HG02763 (cell line): ENCODE results near the gene KIF1B.
"Not testable (repeated sequence)": the region's sequence is repeated elsewhere in the genome, so short reads cannot be mapped to it uniquely, and the experiment has no call there.

Experiments used
- ATAC-seq: cut with Tn5 transposase; IDR thresholded peaks from one replicate; pipeline ENCODE4 v1.9.1; 2021; ENCODE audit warnings: mild to moderate bottlenecking, moderate library complexity; ENCODE audit not compliant: unreplicated experiment

KIF1B gene

DNA sequence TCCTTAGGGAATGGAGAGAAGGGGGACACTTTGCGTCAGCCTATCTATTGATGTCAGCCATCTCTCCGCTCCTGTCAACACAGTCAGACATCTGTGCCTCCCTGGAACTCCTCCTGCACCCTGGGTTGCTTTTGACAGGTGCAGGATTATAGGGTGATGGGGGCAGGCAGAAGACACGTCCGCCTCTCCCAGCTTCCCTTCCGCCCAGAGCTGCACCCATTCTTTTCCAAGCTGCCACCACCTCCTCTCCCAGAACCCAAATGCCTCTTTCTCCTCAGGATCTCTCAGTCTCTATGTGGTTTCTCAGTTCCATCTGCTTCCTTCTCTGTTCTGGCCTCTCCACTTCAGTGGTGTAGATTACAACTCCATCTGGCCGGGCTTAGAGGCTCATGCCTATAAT is 17.1 kb upstream of the KIF1B start:
- no peak for ATAC-seq

DNA sequence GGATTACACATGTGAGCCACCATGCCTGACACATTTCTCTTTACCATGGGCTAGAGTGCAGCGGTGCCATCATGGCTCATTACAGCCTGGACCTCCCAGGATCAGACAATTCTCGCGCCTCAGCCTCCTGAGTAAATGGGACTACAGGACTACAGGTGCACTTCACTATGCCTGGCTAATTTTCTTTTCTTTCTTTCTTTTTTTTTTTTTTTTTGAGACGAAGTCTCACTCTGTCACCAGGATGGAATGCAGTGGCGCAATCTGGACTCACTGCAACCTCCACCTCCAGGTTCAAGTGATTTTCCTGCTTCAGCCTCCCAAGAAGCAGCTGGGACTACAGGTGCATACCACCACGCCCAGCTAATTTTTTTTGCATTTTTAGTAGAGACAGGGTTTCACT is 14.8 kb upstream of the KIF1B start:
- ATAC-seq, result no peak

DNA sequence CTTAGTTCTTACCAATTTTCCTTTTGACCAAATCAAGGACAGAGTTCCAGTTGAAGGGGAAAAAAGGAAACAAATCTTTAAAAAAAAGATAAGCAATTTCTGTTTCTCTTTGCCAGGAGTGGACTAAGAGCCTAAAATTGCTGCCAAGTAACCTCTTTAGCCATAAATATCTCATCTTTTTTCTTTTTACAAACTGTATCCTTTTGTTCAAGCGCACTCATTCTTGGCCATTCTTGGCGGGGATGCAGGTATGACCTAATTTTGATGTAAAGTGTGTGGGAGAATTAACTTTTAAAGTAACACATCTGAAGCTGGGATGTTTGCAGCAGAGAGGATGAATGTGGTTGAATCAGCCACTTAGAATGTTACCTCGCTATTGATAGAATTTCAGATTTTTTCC is 13.4 kb upstream of the KIF1B start:
- no peak for ATAC-seq

DNA sequence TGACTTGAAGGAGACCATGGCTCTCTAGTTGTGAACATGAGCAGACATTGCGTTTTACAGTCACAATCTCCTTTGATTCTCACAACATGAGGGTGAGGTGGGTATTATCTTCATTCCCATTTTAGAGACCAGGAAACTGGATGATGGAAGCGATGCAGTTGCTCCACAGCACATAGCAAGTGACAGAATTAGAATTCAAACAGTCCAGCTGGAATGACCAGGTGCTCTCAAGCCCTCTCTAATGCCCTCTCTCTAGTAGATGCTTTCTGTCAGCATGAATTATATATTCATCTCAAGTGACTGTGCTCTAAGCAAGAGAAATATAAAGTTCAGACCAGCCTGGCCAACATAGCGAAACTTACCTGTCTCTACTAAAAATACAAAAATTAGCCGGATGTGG is 9.8 kb upstream of the KIF1B start:
- ATAC-seq, result no peak

DNA sequence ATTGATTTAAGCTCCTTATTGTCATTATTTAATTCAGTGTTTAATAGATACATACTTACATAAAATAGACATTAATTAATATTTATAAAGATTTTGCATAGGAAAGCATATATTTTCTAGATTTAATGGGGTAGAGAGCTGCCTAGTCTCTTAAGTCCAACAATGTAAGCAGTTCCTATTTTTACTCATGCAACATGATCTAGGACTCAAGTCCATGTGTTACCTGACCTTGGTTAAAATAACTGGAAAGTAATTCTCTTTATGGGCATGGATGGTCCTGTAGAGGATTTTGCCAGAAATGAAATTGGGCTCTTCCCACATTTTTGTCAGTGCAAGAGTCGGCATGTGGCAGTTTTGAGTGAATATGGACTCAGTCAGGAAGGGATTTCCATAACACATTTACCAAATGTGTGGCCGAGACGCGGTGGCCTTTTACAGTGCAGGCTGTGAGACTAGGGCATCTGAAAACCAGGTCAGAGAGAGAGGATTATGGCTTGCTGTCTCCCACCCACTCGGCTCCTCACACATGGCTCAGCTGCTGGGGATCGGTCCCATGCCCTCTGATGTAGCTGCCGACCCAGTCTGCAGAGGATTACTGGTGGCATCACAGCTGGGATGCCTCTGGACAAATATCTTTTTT is 6.2 kb upstream of the KIF1B start:
- ATAC-seq, result no peak

DNA sequence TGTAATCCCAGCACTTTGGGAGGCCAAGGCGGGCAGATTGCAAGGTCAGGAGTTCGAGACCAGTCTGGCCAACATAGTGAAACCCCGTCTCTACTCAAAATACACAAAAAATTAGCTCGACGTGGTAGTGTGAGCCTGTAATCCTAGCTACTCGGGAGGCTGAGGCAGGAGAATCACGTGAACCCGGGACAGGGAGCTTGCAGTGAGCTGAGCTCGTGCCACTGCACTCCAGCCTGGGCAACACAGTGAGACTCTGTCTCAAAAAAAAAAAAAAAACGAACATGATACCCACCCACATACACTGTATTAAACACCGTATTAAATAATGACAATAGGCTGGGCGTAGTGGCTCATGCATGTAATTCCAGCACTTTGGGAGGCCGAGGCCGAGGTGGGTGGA is 5.2 kb upstream of the KIF1B start:
- not testable (repeated sequence) for ATAC-seq

DNA sequence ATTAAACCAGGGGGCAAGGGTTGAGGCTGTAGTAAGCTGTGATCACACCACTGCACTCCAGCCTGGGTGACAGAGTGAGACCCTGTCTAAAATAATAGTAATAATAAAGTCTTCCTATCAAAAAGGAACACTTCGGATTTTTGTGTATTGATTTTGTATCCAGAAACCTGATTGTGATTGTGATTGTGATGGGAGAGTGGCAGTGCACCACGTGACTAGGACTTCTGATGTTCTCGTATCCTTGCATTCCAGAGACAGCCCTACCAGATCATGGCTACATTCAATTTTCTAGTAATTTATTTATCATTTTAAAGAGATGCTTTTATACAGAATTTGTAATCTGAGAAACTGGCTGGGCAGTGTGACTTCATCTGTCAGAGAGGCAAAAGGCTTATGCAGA is 2.6 kb upstream of the KIF1B start:
- no peak for ATAC-seq

DNA sequence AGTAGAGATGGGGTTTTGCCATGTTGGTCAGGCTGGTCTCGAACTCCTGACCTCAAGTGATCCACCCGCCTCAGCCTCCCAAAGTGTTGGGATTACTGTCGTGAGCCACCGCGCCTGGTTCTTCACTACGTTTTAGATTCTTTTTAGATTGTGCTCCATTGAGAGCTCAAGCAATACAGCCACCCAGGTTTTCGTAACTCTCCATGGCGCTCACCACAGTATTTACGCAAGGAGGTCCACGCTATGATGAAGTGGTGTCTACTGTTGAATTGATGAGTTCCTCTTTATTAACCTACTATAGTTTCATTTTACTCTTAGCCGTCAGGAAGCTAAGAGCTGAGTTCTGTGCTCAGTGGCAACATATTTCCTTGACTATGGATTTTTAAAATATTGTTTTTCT is 1.8 kb upstream of the KIF1B start:
- ATAC-seq, result no peak

DNA sequence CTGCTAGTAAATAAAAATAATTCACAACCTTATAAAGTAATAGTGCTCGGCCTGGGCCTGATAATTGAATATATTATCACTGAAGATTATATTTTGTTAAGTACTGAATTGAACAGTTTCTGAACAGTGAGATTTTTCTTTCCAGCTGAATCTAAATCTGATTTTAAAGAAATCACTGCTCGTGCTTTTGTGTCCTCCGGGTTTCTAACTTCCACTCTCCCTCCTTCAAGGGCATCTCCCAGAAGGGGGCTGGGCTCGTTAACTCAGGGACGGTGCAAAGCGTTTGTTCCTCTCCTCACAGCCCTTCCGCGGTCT is 823 bp upstream of the KIF1B start:
- ATAC-seq, result no peak

DNA sequence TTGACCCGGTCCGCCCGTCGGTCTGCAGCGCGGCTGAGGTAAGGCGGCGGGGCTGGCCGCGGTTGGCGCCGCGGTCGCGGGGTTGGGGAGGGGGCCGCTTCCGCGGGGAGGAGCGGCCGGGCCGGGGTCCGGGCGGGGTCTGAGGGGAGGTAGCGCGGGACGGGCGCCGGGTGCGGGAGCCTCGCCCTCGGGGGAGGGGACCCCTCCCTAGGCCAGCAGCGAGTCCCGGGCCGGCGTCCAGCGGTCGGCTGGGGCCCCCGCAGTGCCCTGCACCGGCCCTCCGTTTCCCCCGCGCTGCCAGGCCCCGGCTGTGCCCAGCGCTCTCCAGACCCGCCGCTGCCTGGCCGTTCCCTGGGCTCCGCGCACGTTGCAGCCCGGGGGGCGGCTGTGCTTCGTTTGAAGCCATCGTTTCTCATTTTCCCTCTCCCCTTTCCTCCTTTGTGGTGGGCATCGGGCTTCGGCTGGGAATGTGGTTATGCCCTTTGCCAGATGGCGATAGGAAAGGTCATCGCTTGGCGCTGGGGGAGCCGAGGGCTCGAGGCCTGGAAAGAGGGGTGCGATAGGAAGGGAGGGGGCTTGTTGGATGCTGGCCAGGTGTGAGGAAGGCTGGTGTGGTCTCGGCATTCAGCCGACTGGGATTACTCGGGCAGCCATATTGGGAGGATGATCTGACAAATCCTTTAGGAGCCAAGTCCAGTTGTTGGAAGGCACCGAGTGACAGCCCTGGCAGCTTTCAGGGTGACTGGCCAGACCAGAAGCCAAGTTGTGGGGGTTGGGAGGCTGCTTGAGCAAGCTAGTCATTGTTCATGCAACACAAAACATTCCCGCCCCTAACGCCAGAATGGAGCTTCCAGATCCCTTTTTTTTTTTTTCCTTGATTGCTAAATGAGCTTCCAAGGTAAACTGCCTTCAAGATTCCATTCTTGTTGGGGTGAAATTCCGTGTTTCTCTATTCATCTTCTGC is 753 bp downstream of the KIF1B start:
- peak; percentile 10 for ATAC-seq

DNA sequence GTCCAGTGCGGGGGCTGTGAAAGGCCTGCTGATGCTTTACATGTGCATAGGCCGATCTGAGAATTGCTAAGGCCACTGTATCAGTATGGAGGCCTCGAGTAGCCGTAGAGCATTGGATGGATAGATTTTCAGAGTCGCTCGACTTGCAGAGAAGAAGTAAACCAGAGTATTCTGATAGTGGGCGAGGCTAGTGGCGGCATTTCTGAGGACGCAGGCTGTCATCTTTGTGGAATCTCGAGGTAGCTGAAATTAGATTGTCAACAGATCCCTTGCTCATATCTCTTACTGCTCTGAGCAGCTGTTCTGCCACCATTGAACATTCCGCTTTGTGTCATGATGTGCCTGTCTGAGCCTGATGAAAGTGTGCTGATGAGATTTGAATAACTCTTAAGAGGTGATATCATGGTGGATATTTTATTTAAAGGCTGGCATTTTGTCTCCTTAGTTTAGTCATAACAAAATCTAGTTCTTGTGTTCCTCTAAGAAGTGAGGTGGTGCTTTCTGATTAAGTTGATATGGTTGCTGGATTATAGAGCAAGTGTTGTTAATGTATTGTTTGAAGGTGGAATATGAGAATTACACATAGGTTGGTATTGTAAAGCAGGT is 1.5 kb downstream of the KIF1B start:
- no peak for ATAC-seq

DNA sequence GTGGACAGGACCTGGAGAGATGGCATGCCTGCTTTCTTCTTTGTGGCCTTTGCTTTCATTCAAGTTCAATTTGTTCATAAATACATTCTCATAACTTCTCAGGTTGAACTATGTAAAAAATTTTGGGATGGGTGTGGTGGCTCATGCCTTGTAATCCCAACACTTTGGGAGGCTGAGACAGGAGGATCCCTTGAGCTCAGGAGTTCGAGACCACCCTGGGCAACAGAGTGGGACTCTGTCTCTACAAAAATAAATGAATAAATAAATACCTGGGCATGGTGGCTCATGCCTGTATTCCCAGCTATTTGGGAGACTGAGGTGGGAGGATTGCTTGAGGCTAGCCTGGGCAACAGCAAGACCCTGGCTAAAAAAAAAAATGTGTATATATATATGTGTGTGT is 2.1 kb downstream of the KIF1B start:
- no peak for ATAC-seq

DNA sequence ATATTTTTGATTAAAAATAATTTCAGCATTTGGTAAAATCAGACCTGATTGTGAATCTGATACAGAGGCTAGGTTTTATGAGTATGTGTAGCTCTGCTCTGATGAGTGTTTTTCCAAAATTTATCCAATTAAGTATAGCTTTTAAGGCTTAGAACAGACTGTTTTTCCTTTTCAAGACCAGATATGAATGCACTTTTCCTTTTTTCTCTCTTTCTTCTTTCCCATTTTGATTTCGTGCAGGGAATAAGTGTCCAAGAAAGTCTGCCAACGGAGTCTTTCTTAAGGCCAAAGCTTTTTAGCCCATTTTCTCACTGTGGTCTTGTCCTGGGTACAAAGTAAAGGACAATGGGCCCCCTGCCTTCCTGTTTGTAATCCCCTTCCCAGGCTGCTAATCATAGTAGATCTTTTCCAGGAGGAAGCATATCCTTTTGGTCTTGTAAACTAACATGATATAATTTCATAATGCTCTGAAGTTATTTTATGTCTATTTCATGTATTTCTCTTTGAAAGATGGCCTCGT is 2.9 kb downstream of the KIF1B start:
- no peak for ATAC-seq

DNA sequence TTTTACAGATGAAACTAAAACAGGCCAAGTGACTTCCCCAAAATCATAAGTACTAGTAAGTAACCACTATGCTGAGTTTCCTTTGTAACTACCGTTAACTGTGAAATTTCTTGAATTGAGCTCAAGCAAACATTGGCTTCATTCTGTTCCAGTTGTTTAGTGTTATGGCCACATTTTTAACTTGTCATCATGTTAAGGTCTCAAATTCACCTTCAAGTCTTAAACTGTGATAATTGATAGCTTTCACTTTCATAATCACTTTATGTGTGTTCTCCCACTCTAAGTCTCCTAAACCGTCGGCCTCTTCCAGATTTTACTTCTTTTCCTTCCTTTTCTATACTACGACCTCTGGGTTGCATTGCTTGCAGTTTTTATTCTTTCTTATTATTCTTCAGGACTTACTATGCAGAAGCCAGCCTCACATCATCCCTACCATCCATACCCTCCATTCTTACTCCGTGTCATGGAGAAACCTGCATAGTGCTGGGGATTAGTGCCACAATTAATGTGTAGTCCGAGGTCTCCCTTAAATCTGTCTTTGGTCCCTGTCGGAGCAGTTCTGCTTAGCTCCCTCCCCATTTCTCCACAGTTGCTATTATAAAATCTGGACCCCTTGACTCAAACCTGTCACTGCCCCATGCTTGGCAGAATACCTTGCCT is 5.8 kb downstream of the KIF1B start:
- ATAC-seq, result no peak

DNA sequence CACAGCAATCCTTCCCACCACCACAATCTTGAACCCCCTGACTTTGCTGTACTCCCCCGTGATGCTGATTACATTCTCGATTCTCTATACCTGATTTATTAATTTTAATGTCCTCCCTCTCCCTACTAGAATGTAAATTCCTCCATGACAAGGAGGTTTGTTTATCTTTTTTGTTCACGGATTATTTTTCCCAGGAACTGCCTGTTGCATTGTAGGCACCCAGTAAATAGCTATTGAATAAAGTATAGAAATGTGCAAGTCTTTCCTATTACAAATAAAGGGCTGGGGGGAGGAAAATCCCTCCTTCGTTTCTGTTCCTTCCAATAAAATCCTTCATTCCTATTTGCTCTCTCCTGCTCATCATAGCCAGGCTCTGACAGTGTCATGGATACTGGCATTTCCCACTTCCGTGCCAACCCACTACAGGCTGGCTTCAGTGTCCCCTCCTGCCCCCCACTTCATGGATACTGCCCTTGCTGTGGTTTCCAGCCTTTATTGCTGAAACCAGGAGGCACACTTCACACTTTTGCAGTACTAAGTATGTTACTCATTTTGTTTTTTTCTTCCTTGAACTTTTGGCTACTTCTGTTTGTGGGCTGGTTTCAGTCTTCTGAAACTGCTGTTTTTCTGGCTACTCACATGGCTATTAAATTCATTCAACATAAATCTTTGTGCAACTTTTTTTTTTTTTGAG is 7.5 kb downstream of the KIF1B start:
- ATAC-seq, result no peak

DNA sequence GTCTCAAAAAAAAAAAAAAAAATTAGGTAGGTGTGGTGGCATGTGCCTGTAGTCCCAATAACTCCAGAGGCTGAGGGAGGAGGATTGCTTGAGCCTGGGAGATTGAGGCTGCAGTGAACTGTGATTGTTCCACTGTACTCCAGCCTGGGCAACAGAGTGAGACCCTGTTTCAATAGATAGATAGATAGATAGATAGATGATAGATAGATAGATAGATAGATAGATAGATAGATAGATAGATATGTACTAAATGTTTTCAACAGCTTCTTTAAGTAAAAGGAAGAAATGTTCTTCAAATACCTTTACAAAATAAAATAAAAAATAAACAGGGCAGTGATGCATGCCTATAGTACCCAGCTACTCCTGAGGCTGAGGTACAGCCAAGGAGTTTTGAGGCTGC is 9.8 kb downstream of the KIF1B start:
- no peak for ATAC-seq

DNA sequence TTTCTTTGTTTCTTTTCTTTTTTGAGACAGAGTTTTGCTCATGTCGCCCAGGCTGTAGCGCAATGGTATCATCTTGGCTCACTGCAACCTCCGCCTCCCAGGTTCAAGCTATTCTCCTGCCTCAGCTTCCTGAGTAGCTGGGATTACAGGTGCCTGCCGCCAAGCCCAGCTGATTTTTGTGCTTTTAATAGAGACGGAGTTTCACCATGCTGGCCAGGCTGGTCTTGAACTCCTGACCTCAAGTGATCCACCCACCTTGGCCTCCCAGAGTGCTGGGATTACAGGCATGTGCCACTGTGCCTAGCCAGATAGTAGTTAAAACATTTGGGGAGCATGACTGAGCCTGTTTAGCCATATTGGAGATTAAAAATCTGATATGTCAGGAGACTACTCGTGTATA is 10.3 kb downstream of the KIF1B start:
- ATAC-seq, result not testable (repeated sequence)

DNA sequence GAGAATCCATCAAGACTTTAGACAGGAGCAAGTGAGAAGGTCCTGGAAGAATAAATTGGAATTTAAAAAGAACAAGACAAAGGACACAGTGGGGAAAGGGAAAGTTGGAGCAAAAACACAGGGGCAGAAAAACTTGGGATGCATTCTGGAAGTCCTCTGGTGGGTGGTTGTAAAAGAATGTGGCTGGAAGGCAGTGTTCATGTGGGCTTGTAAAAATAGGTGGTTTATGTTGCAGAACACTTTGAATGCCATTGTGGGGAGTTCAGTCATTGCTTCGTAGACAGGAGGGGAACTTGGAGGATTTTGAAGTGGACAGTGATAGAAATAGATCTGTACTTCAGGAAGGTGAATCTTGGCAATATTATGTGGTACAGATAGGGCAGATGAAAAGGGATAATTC is 15.2 kb downstream of the KIF1B start:
- ATAC-seq, result no peak

DNA sequence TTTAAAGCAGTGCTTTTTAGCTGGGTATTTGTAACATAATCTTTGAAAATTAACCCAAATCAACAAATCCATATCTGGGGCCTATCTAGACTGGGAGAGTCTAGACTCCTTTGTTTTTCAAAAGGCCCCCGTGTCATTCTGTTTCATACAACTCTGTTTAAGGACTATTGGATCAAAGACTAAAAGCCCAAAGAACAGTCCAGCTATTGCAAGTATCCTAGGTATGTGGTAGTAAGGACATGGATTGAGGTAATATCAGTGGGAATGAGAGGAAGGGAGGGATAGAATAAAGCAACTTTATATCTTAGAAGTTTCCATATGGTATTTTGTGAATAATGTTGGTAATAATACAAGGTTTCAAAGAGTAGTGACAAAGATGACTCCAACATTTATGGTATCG is 18.2 kb downstream of the KIF1B start:
- no peak for ATAC-seq

DNA sequence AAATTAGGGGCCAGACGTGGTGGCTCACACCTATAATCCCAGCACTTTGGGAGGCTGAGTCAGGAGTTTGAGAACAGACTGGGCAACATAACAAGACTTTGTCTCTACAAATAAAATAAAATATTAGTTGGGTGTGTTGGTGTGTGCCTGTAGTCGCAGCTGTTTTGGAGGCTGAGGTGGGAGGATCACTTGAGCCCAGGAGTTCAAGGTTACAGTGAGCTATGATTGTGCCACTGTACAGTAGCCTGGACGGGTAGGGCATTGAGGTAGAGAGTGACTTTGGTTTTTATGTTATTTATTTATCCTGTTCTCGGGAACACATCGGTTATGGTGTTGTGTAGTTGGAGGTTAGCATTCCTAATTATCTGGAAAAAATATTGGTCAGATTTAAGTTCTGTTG is 19.5 kb downstream of the KIF1B start:
- ATAC-seq, result no peak

DNA sequence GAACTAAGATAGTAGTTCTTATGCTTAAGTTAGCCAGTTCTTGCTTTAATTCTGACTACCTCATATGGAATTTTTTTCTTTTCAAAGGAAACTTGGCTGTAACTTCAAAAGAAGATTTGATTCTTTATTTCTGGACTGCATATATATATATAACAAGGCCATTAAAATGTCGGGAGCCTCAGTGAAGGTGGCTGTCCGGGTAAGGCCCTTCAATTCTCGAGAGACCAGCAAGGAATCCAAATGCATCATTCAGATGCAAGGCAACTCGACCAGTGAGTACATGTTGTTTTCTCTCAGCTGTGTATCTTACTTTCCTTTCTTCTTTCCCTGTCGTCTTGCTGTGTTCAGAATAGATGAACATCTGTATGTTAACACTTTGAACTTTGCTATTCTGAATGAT is 21.8 kb downstream of the KIF1B start:
- no peak for ATAC-seq
